Endothelial cell of hepatic sinusoid (primary cell): ENCODE data around the gene CLEC16A.

ENCODE experiments used
- in situ Hi-C: cut with HindIII; loops from 2 replicates; pipeline ENCODE4 v1.10.0; 2017; ENCODE audit warnings: low sequenced_read_pairs

CLEC16A gene

DNA sequence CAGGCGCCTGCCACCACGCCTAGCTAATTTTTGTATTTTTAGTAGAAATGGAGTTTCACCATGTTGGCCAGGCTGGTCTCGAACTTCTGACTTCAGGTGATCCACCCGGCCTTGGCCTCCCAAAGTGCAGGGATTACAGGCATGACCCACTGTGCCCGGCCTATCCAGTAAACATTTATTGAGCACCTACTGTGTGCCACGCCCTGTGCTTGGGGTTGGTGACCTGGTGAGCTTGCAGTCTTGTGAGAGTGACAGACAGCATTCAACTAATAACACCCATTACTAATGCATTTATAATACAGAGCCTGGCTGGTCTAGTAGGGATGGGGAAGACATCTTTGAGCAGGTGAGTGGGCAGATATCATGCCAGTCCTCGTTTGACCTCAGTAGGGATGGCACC is 198.6 kb downstream of the CLEC16A start:
- in situ Hi-C loops = loop anchor here (5.0 kb wide), 1 partner anchor 69 kb away; no protein-coding TSS in a partner anchor

DNA sequence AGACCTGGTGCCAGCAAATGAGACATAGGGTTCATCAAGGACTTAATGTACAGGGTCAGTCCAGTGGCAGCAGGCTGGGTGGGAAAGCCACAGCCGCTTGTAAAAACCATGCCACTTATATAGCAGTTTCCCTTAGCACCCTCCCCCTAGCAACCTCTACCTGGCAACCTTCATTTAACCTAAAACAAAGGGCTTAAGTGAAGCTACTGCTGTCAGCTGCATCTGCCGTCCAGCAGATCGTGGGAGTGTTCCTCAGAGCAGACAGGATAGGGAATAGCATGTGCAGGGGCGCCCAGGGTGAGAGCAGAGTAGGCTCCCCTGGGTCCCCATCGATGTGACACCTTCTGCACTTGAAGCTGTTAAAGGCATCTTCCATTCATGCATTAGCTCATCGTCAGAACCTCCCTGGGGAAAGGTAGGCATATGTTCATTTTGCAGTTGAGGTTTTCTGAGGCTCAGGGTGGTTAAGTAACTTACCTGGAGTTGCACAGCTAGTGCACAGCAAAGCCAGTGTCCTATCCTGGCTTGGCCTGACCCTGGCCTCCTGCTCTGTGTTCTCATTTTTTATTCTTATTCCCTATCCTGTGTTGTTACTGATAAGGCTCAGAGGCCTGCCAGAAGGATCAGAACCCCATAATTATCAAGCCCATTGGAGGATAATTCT is 199.1 kb downstream of the CLEC16A start:
- in situ Hi-C loops = loop anchor here (5.0 kb wide), 1 partner anchor 69 kb away; no protein-coding TSS in a partner anchor

DNA sequence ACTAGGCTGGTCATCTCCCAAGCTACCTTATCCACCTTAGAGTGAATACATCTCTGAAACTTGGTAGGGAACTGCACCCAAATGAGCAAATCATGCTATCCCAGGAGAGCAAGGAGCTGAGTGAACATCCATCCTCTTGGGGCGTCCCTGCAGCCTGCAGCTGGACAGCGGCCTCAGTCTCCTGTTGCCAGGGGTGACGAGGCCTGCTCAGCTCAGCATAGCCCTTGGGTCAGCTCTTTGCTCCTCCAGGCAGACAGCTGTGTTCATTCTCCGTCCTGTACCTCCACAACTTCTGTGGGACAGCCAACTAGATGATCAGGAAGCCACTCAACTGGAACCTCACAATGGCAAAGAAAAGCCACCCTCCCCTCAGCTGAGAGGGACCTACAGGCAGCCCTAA is 199.8 kb downstream of the CLEC16A start:
- in situ Hi-C loops = loop anchor here (5.0 kb wide), 1 partner anchor 68 kb away; no protein-coding TSS in a partner anchor

DNA sequence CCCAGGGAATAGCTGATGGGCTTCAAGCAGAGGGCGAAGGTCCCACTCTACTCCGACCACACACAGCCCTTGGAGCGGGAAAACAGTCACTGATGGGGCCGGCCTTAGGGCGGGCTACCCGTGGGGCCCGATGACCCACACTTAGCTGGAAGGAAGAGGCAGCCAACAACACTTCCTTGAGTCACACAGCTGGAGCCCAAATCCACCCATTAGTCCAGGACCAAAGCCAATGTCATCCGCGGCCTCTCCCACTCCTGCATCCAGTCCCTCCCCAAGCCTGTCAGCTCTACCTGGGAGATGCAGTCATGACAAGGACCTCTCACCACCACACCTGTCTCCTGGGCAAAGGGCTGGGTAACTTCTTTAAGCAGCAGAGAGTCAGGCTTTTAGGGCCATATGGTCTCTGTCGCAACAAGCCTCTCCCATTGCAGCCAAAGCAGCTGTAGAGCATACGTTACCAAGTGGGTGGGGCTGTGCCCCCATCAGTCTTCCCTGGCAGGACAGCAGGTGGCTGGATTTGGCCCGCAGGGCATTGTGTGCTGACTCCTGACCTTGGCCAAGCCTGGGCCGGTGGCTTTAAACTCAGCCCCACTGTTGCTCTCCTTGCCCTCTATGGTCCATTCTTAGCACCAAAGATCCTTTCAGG is 200.9 kb downstream of the CLEC16A start:
- in situ Hi-C loops = no loop called here

DNA sequence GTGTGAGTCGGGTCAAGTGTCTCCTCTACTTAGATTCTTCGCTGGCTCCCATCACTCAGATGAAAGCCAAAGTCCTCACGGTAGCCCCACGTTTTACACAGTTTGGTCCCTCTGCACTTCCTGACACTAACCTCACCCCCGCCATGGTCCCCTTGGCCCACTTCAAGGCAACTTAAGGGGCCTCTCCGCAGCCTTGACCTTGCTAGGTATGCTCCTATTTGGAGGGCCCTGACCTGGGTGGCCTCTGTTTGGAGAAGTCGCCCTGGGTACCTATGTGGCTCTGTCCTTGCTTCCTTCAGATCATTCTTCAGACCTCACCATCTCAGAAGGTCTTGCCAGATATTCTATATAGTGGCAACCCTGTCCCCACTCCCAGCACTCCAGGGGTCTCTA is 201.5 kb downstream of the CLEC16A start:
- in situ Hi-C loops = no loop called here

DNA sequence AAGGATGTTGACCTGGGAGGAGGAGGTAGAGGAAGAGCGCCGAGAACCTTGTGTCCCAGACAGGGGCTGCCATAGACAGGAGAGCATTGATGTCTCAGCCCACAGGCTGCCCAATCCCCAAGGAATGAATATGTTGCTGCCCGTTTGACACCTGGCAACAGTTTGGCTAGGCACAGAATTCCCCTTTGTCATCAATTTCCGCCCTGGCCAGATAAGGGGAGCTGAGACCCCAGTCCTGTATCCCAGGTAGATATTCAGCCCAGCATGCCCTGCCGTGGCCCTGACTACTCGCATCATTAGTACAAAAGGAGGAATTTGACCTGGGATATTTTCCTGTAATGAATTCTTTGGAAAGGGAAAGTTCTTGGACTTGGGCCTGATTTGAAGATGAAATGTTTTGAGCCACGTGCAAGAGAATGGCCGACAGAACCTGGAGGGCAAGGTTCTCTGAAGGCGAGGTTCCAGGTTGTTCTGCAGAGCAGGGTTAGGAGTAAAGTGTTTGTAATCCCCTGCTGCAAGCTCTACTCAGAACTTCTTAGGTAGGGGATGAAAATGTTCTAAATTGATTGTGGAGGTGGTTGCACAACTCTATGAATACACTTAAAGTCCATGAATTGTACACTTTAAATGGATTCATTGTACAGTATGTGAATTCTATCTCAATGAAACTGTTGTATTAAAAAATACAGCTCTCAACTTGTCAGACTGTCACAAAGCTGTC is 202.8 kb downstream of the CLEC16A start:
- in situ Hi-C loops = no loop called here

DNA sequence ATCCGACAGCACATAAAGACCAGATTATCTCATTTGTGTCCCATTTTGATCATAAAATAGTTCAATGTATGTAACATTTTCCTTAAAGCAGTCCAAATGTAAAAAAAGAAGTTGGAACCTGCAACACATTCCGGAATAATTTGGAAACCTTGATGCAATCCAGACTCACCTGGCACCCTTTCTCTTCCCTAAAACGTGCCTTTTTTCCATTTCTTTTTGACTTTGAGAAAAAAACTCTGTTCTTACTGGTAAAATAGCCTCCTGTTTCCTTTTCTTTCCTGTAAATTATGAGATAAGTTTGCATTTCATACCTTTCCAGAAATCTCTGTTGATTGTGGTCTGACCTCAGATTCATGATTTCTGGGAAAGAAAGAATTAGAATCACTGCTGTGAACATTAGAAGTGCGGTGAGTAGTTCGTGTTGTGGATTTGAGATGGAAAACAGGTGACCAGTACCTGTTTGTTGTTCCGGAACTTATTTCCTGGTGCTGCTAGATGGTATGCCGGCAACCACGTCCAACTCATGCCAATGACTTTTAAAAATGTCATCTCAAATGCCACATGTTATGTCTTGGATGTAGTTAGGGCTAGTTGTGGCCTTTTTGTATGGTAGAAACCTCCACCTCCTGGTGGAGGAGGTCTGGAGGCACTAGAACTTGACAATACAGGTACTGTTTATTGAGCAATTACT is 203.5 kb downstream of the CLEC16A start:
- in situ Hi-C loops = no loop called here

DNA sequence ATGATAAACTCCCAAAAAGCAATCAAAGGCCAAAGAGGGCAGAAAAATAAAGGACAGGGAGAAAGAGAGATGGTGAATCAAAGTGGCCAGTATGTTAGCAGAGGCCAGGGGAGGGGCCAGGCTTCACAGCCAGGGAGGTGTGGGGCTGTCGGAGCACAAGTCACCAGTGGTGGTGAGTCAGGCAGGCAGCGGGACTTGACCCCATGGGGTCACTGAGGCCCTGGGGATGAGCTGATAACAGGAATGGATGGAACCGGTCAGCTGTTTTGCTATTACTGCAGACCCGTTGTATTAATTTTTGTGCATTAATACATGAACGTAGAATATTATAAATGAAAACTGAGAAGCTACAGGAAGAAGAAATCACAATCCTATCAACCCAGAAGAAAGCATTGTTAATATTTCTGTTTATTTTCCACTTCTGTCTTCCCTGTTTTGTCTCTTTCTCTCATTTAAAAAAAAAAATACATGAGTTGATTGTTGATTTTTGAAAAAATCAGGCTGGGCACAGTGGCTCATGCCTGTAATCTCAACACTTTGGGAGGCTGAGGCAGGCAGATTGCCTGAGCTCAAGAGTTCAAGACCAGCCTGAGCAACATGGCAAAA is 204.8 kb downstream of the CLEC16A start:
- in situ Hi-C loops = no loop called here

DNA sequence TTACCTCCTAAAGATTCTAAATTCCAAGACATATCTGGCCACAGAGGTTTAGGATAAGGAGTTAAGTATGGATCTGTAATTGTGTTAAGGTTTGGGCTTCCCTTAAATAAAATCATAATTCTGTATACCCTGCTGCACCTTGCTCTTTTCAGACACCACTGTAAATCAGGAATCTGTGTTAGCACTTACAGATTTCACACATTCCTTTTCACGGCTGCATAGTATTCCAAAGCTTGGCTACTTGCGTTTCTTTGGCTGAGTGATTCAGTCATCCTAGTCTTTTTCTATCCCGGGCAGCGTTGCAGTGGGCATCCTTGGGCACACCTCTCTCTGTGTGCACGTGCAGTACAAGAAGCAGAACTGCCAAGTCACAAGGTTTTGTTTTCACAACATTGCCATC is 205.8 kb downstream of the CLEC16A start:
- in situ Hi-C loops = no loop called here

DNA sequence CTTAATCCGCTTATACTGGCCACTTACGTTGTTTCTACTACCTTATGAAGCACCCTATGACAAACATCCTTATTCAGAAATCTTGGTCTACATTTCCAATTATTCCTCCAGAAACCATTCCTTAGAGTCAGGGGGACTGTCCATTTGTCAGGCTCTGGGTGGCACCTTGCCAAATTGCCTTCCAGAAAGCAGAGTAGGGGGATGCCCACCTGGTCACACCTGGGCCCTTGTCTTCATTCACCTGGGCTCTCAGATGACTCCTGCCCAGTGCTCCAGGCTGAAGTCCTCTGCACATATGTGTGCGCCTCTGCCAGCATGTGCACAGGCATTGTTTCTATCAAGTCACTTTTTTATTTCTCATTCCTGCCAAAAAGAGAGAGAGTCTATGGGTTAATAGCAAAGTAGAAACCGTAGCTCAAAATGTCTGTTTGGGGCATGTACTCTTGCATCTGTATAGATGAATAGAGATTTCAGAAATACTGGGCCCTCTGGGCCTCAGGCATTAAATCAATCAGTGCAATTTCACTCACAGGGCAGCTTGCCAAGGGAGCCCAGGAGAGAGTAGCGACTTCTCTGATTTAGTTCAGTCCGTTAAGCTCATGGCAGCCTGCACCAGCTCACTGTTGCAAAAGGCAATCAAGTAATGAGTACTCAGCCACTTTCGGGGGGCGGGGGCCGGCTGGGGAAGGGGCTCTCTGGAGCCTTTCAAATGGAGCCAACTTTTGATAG is 207.0 kb downstream of the CLEC16A start:
- in situ Hi-C loops = no loop called here

DNA sequence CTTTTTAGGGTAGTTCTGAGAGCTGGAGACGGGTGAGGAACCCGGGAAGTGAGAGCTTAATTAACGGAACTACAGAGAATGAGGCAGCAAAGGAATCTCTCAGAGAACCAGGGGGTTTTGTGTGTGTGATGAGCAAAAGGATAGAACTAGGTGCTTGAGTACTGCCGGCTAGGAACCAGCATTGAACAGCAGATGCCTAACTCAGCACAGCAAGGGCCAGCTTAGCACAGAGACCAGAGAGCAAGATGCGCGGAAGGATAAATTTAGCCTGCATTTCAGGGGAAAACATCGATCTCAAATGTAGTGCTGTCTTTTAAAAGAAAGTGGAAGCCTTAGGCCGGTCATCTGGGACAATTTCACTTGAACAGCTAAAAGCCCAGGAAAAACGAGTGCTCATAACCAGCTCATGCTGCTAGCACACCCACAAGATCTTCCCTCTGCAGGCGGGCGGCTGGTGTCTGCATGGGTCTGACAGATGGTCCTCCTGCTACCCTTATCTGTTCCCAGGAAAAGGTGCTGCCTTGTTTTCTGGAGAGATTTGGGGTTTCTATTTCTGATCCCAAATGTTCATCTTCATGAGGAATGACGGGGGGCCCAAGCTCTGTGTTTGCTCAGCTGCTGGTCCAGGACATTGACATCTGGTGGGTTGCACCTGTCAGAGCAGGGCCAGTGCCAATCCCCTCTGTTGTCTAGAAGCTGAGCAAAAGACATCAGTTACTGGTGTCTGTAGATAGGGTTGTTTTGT is 207.7 kb downstream of the CLEC16A start:
- in situ Hi-C loops = no loop called here

DNA sequence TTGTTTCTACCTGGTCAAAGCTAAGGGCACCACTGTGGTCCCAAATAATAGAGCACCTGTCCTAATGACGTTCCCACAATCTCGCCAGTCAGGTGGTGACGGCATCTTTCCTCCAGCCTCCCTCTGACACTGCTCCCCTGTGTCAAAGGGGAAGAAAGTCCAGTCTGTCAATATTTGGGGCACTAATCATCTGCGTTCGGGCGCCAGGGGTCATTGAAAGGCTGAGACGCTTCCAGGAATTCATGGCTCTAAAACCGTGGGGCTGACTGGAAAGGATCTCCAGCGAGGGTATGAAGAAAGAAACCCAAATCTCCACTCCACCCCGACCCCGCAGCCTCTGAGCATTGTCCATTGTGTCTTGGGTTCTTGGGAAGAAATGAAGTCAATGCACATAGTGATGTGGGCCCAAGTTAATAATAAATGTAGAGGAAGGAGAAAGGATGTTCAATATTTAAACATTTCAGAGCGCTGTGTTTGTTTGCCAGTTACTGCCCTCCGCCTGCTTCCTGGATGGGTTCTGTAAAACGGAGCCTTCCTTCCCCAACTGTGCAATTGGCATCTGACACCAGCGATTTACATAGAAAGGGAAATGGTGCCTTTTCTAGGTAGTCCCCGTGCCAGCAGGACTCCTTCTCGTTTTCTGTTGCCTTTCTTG is 208.4 kb downstream of the CLEC16A start:
- in situ Hi-C loops = no loop called here

DNA sequence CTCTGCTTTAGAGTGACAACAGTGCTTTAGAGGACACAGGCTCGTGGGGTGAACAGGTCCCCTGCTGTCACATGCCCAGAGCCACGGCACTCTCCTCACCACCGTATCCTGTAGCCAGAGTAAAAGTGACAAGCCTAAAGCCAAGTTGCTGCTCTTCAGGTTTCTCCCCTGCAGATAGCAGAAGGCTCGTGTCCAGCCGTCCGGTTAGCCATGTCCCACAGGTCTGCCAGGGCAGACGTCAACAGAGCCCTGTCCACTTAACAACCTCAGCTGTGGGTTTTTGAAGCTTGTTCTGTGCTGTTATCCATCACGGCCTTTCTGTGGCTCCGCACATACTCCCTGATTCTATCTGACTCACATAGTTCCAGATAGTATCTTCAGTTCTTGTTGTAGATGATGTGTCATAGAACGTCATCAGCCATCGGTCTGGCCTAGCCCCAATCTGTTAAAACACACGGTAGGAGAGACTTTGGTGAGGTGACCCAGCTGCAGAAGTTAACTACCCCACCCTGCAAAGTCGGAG is 211.0 kb downstream of the CLEC16A start:
- in situ Hi-C loops = no loop called here

DNA sequence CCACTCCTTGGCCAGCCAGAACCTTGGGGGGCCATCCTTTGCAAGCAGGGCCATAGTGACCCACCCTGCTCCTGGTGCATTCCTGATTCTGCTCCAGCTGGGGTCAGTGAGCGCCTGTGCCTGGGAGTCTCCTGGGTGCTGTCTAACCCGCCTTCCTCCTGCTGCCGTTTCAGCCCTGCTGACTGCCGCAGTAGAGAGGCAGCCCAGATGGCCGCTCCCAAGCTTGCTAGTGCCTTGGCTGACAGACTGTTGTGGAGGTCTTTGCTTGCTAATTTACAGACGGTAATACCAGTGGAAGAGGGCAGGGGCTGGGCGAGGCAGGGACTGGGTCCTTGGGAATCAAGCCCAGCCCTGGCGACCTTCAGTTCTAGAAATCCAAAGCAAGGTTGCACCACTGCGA is 212.0 kb downstream of the CLEC16A start:
- in situ Hi-C loops = no loop called here

DNA sequence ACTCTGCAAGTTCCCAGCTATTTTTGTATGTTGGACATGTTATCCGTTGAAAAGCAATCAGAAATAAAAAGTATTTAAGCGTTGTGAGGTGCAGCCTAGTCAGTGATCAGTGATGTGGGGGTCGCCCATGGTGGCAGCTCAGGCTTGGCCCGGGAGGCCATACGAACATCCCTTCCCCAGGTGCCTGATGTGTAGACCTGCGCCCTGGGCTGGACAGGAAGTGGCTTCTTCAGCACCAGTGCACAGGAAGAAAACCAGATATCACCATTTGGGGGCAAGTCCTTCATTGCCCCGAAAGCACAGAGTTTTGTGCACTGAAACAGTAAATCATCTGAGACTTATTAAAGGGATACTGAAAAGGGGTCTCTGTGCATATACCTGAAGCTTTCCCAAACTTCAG is 212.8 kb downstream of the CLEC16A start:
- in situ Hi-C loops = no loop called here

DNA sequence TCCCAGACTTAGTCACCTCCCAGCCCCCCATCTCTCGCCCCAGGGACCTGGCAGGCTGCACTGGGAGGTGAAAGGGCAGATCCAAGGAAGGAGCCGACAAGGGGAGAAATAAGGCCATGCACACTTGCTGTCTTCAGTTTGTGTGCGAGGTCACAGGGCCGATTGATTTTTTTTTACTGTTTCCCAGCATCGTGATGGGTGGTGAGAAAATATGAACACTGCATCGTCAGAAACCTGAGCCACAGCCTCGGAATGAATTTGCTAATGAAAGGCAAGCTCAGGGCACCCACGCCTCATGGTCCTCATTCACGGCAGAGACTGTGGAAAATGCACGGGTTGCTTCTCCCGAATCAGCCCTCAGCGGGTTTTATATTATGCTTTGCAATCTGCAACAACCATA is 213.7 kb downstream of the CLEC16A start:
- in situ Hi-C loops = no loop called here

DNA sequence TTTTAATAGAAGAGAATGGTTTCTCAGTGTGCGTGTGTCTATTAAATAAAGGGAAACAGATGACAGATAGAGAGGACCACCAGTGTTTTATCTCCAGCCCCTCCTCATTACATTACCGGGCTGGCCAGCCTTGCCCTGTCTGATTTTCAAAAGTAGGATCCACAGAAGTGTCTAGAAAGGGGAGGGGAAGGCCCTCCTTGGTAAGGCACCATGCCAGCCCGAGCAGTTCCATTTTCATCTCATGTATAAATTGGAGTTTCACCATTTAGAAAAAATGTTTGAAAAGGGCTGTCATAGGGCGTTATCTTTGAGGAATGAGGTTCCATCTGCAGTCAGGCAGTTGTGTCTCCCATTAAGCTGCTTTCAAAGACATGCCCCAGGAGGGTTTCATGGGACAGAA is 214.9 kb downstream of the CLEC16A start:
- in situ Hi-C loops = no loop called here

DNA sequence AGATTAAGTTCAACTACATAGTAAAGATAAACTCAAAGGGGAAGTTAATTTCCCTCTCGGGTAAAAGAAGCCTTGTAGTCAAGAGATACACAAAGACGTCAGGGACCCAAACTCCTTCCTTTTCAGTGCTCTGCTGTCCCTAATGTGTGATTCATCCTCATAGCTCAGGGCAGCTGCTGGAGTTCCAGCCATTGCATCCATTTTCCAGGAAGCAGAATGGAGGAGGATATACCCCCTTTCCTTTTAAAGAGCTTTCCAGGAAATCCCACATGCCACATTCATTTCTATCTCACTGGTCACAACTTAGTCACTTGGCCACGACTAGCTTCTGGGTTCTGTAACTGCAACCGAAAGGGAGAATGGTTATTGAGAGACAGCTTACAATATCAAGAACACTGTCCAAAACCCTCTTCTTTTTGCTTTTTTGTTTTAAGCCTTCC is 216.3 kb downstream of the CLEC16A start:
- in situ Hi-C loops = no loop called here

DNA sequence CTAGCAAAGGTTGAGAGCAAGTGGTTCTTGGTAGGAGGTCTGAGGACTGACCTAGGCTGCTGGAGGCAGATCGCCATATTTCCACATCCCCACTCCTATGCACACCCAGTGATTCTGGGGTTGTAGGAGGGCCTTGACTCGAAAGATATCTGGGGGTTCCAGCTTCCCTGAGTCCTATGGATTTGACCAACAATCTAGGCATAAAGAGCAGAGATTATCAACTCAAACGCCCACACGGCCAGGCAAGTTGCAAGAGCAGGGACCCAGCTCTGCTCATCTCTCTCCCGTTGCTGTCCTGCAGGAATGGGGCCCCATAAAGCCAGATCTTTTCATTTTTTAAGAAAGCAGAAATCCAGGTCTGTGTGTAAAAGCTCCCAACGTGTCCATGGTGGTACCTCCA is 217.1 kb downstream of the CLEC16A start:
- in situ Hi-C loops = no loop called here
